Neural crest cell (in vitro differentiated cells): Measurements from ENCODE around the gene LITAFD. TPM values are rescaled to one million over a fixed set of nuclear protein-coding genes. Genes with fewer than 3 reads are reported as not detected.

Experiments used
- DNase-seq: peaks from one replicate; pipeline ENCODE4 v3.0.0; 2021; ENCODE audit warnings: low read depth, mixed read lengths, low spot score
- H3K27ac Mint-ChIP-seq: one replicate; pipeline ENCODE4 v1.8.0; 2021; ENCODE audit warnings: mild to moderate bottlenecking, mixed read lengths; ENCODE audit not compliant: unreplicated experiment
- H3K27me3 Mint-ChIP-seq: 2 replicates; pipeline ENCODE4 v1.8.0; 2021; ENCODE audit warnings: low read depth, mild to moderate bottlenecking, mixed read lengths
- H3K36me3 Mint-ChIP-seq: 2 replicates; pipeline ENCODE4 v1.8.0; 2021; ENCODE audit warnings: low read depth, mild to moderate bottlenecking, mixed read lengths
- H3K4me1 Mint-ChIP-seq: 2 replicates; pipeline ENCODE4 v1.8.0; 2021; ENCODE audit warnings: mixed read lengths
- H3K4me3 Mint-ChIP-seq: one replicate; pipeline ENCODE4 v1.8.0; 2021; ENCODE audit warnings: mild to moderate bottlenecking, mixed read lengths
- H3K9me3 Mint-ChIP-seq: 2 replicates; pipeline ENCODE4 v1.8.0; 2021; ENCODE audit warnings: mixed read lengths
- total RNA-seq: library from RNA; stranded (reverse); gene quantifications from 2 replicates; pipeline ENCODE4 v1.2.1, GENCODE V29; 2021
- TF ChIP-seq, protein P1 (sequence below): fragments of 200-600 bp; sonication (generic); conservative IDR thresholded peaks from 2 replicates; pipeline ENCODE4 v1.5.0; 2021; ENCODE audit warnings: antibody characterized with exemption, mild to moderate bottlenecking

The LITAFD gene
- total RNA-seq, 1 donor from 2014 or later: not detected

- H3K36me3 Mint-ChIP-seq: peaks cover 12% of the 10 kb centered on the region
- peak overlapping the region; percentile 78 for H3K27ac Mint-ChIP-seq
- peaks cover 17% of the 10 kb centered on the region for H3K4me1 Mint-ChIP-seq
- H3K9me3 Mint-ChIP-seq: no peaks in the 10 kb centered on the region
- TF ChIP-seq, protein P1, sequence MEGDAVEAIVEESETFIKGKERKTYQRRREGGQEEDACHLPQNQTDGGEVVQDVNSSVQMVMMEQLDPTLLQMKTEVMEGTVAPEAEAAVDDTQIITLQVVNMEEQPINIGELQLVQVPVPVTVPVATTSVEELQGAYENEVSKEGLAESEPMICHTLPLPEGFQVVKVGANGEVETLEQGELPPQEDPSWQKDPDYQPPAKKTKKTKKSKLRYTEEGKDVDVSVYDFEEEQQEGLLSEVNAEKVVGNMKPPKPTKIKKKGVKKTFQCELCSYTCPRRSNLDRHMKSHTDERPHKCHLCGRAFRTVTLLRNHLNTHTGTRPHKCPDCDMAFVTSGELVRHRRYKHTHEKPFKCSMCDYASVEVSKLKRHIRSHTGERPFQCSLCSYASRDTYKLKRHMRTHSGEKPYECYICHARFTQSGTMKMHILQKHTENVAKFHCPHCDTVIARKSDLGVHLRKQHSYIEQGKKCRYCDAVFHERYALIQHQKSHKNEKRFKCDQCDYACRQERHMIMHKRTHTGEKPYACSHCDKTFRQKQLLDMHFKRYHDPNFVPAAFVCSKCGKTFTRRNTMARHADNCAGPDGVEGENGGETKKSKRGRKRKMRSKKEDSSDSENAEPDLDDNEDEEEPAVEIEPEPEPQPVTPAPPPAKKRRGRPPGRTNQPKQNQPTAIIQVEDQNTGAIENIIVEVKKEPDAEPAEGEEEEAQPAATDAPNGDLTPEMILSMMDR: no peak
- no peak for DNase-seq
- peak overlapping the region; percentile 19 for H3K4me3 Mint-ChIP-seq
- H3K27me3 Mint-ChIP-seq: peaks cover 2% of the 10 kb centered on the region
These were observed 32.6 kb upstream of the LITAFD start for GRCh38 chr16:8849411-8850011.

DNA sequence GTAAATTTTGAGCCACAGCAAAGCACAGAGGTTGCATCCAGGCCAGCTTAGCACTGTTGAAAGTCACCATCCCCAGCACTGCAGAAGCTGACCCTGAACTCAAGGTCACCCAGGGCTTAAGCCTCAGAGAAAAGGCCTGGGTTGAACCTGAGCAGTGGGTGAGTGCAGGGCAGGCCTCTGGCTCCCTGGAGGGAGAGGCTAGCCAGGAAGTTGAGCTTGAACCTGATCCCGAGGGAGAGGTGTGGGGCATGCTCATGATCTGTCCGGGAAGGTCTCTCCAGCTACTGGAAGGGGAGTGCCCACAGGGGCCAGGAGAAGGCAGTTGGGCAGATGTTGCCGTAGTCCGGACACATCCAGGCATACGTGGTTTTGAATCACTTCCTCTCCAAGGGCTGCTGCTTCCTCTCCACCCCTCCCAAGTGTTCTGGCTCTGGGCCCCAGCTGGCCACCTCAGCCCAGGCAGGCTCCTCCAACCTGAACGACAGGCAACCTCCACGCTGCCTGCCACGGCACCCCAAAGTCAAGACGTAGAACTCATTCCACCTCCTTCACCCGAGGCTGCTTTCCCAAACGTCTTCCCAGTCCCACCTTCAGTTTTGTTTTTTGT is 31.8 kb upstream of the LITAFD start:
- no peak for DNase-seq
- Mint-ChIP-seq H3K27me3 (peaks cover 2% of the 10 kb centered on the region), H3K4me1 (peaks cover 17% of the 10 kb centered on the region), H3K9me3 (no peaks in the 10 kb centered on the region), H3K36me3 (peaks cover 9% of the 10 kb centered on the region), H3K4me3 (peak overlapping the region; percentile 22), H3K27ac (peak overlapping the region; percentile 87)
- TF ChIP-seq, protein P1: no peak

DNA sequence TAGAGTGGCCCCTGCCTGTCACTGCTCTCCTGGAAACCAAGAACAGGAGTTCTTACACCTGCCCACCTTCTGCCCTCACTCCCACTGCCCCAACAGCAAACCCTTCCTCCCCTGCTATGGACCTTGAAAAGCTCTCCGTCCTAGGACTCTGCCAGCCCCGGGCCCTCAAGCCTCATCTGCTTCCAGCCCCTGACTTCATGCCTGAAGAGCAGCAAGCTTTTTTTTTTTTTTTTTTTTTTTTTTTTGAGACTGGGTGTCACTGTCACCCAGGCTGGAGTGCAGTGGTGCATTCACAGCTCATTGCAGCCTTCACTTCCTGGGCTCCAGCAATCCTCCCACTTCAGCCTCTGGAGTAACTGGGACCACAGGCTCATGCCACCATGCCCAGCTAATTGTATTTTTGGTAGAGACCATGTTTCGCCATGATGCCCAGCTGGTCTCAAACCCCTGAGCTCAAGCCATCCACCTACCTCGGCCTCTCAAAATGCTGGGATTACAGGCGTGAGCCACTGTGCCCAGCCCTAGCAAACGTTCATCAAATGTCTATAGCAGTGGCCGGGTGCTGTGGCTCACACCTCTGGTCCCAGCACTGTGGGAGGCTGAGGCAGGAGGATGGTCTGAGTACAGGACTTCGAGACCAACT is 30.3 kb upstream of the LITAFD start:
- Mint-ChIP-seq H3K4me1 (peaks cover 17% of the 10 kb centered on the region), H3K27me3 (peaks cover 2% of the 10 kb centered on the region), H3K36me3 (peaks cover 9% of the 10 kb centered on the region), H3K4me3 (peak overlapping the region; percentile 13), H3K27ac (no peak overlapping the region), H3K9me3 (no peaks in the 10 kb centered on the region)
- TF ChIP-seq, protein P1: no peak
- no peak for DNase-seq

DNA sequence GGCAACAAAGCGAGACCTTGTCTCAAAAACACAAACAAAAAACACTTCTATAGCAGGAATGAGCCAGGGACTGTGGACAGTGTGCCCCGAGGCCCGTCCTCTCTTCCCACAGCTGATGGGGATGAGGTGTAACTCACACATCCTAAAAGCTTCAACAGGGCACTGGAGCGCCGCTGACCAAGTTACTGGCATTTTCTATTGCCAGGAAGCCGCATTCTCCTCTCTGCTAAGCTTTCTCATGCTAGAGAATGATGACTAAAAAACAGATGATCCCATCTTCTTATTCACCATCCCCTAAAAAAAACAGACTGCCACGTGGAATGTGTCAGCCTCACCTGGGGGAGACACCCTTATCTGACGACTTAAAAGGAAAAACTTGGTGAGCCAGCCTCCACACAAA is 29.6 kb upstream of the LITAFD start:
- H3K27me3 Mint-ChIP-seq: peaks cover 2% of the 10 kb centered on the region
- DNase-seq: no peak
- no peaks in the 10 kb centered on the region for H3K9me3 Mint-ChIP-seq
- H3K4me1 Mint-ChIP-seq: peaks cover 17% of the 10 kb centered on the region
- no peak overlapping the region for H3K4me3 Mint-ChIP-seq
- peak overlapping the region; percentile 90 for H3K27ac Mint-ChIP-seq
- peaks cover 9% of the 10 kb centered on the region for H3K36me3 Mint-ChIP-seq
- TF ChIP-seq, protein P1: no peak

- no peak for DNase-seq
- no peak overlapping the region for H3K4me3 Mint-ChIP-seq
- no peaks in the 10 kb centered on the region for H3K9me3 Mint-ChIP-seq
- peaks cover 9% of the 10 kb centered on the region for H3K36me3 Mint-ChIP-seq
- peaks cover 2% of the 10 kb centered on the region for H3K27me3 Mint-ChIP-seq
- TF ChIP-seq, protein P1: no peak
- H3K4me1 Mint-ChIP-seq: peaks cover 17% of the 10 kb centered on the region
- peak overlapping the region; percentile 90 for H3K27ac Mint-ChIP-seq
These were observed 29.0 kb upstream of the LITAFD start for GRCh38 chr16:8853150-8853549.
